Activated CD4-positive, alpha-beta T cell treated with anti-CD3 and anti-CD28 coated beads for 24 hours (primary cell): ENCODE measurements around the gene SLC8A2.

ENCODE experiments used
- DNase-seq, 2 donors: peaks; one replicate each; pipeline ENCODE4 v3.0.0-alpha.2; 2020; ENCODE audit warnings: low read depth in 2 of 2

The SLC8A2 gene

GRCh38 chr19:47381121-47381520 lies 90.6 kb downstream of the SLC8A2 start:
- DNase-seq = no peak

DNA sequence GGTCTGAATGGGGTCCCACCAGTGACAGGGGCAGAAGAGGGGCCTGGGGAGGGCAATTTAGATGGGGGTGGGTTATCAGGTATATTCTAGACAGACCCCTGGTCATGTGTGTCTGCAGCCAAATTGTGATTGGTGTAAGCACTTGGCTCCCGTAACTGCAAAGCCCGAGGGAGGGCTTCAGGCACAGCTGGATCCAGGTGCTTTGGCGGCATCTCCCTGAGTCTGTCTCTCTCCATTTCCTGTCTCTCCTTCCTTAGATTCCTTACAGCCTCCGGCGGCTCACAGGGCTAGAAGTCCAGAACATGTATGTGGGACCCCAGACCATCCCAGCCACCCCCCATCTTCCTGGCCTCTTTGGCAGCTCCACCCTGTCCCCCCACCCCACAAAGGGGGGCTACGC lies 91.1 kb downstream of the SLC8A2 start:
- no peak for DNase-seq

- DNase-seq = no peak
Measured at GRCh38 chr19:47379381-47379938, 92.2 kb downstream of the SLC8A2 start.

DNA sequence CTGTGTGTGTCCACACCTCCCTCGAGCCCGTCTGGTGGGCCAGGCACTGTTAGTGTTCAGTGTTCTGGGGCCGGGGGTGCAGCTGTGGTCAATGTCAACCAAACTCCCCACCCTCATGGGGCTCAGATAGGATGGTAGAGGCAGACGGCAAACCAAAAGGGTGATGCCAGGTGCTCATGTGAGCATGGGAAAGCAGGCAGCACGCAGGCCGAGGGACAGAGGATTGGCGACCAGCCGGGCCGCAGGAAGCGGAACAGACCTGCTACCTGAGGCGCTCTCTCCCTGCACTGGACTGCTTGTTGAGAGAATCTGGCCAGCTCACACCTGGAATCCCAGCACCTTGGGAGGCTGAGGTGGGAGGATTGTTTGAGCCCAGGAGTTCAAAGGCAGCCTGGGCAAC lies 93.4 kb downstream of the SLC8A2 start:
- no peak for DNase-seq
